Mammary epithelial cell (primary cell): Measurements from ENCODE around the gene EIF4E3.

Source experiments
- CTCF ChIP-seq, 2 donors: IDR thresholded peaks in 1 of 2; conservative IDR thresholded peaks in 1 of 2; 2 replicates each; pipeline ENCODE4 v1.5.1; 2011 to 2012; ENCODE audit warnings: inconsistent platforms in 2 of 2, low read length in 2 of 2, mild to moderate bottlenecking in 2 of 2, control low read depth in 1 of 2, low read depth in 1 of 2; ENCODE audit not compliant: insufficient read depth in 1 of 2; ENCODE audit errors: extremely low read depth in 1 of 2
- EZH2 ChIP-seq: IDR thresholded peaks from 2 replicates; pipeline ENCODE4 v1.6.1; 2012; ENCODE audit warnings: low read length, inconsistent platforms, borderline replicate concordance

GRCh38 chr3:71641674-71642073 is 83.5 kb downstream of the EIF4E3 start:
- TF ChIP-seq EZH2 (no peak), CTCF (conservative IDR thresholded peaks at IDR 0.05 in 1 of 2, IDR thresholded peaks at IDR 0.05 in 1 of 2; ENCODE audit: extremely low read depth in 1 of 2, insufficient read depth in 1 of 2, low read depth in 1 of 2, low read length in 2 of 2) (no peak)
